GM10266 (cell line): ENCODE measurements around the gene OSTC.
"Not testable (repeated sequence)": the region's sequence is repeated elsewhere in the genome, so short reads cannot be mapped to it uniquely, and the experiment has no call there.

Experiments
- DNase-seq: peaks from one replicate; pipeline ENCODE4 v3.0.0; 2012; ENCODE audit errors: extremely low spot score
- CTCF ChIP-seq: IDR thresholded peaks from 2 replicates; pipeline ENCODE4 v1.5.1; 2012; ENCODE audit warnings: mild to moderate bottlenecking, low read depth; ENCODE audit not compliant: control insufficient read depth, insufficient read depth; ENCODE audit errors: missing control alignments

OSTC gene

GRCh38 chr4:108700081-108700757, 49.8 kb downstream of the OSTC start:
- no peak for TF ChIP-seq CTCF
- no peak for DNase-seq

- no peak for TF ChIP-seq CTCF
- DNase-seq: no peak
Measured at GRCh38 chr4:108702960-108703359, 52.6 kb downstream of the OSTC start.

DNA sequence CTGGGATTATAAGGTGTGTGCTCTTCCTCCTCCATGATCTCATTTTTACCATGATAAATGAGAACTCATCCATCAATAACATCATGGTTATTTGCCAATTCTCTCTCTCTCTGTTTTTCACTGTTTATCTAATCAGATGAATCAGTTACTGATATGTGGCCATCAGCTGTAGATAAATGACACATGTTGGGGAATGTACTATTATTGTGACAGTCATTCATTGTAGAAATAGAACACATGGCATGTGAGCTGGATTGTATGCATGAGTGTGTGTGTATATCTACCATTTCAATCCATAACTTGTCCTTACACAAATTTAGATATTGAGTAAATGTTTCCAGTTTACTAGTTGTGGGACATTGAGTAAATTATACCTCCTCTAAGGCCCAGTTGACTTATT, 53.0 kb downstream of the OSTC start:
- no peak for DNase-seq
- no peak for TF ChIP-seq CTCF

DNA sequence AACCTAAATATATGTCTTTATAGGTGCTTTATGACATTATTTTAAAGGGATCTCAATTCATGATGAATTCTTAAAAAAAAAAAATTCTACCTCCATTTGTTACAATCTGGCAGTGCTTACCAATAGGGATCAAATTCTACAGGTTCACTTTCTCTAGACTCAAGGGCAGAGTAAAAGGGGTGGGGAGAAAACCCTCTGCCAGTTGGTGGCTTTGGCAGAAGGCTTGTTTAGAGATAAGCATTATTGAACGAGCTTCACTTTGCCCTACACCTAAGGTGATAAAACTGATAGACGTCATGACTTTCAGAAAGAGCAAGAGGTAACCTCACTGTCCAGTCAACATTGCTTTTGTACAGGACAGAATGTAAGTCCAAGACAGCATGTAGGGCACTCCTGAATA, 53.6 kb downstream of the OSTC start:
- no peak for DNase-seq
- no peak for TF ChIP-seq CTCF

GRCh38 chr4:108706289-108706688, 55.9 kb downstream of the OSTC start:
- TF ChIP-seq CTCF: no peak
- DNase-seq: no peak

GRCh38 chr4:108709234-108709633, 58.8 kb downstream of the OSTC start:
- TF ChIP-seq CTCF: no peak
- no peak for DNase-seq

DNA sequence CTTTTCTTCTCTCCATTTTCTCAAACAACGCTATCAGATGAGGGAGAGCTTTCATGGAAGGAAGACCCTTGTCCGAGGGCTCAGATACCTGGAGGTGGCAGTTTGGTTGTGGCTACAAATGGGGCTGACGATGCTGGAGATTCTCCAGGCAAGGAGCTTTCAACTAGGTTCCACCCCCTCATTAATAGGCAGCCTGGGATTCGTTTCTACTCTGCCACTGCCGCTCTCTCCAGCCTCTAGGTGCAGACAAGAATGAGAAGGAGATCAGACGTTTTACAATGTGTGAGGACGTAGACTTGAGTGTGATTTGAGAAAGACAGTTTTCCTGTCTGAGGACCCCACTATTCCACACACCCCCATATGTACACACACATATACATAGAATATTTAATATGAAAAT, 59.3 kb downstream of the OSTC start:
- TF ChIP-seq CTCF: no peak
- DNase-seq: no peak

GRCh38 chr4:108710578-108710977, 60.2 kb downstream of the OSTC start:
- DNase-seq: not testable (repeated sequence)
